ENCODE results near the gene IDH2.

DNA sequence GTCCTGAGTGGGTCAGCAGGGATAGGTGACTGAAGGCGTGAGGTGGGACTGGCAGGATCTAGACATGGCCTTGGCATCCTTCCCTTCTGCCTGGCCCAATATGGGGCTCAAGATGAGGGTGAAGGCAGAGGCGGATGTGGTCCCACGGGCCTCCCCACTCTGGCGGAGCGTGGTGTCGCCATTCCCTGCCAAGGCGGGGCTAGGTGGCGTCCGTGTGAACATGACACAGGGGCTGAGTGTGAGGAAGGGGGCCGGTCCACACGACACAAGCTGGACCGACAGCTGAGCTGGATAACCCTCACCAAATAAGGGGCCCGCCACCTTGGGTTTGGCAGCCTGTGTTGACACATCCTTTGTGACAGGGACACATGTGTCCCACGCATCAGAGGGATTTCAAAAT is 58.1 kb downstream of the IDH2 start:
- no peak for TF ChIP-seq EP300 (IDR thresholded peaks at IDR 0.05; ENCODE audit: low read depth)
- TF ChIP-seq, protein P1, sequence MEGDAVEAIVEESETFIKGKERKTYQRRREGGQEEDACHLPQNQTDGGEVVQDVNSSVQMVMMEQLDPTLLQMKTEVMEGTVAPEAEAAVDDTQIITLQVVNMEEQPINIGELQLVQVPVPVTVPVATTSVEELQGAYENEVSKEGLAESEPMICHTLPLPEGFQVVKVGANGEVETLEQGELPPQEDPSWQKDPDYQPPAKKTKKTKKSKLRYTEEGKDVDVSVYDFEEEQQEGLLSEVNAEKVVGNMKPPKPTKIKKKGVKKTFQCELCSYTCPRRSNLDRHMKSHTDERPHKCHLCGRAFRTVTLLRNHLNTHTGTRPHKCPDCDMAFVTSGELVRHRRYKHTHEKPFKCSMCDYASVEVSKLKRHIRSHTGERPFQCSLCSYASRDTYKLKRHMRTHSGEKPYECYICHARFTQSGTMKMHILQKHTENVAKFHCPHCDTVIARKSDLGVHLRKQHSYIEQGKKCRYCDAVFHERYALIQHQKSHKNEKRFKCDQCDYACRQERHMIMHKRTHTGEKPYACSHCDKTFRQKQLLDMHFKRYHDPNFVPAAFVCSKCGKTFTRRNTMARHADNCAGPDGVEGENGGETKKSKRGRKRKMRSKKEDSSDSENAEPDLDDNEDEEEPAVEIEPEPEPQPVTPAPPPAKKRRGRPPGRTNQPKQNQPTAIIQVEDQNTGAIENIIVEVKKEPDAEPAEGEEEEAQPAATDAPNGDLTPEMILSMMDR (IDR thresholded peaks at IDR 0.05) = no peak
- TF ChIP-seq POLR2AphosphoS5 (IDR thresholded peaks at IDR 0.05) = no peak
- TF ChIP-seq POLR2A (IDR thresholded peaks at IDR 0.05) = no peak

Data from transverse colon (tissue), 4 donors.